PC-3 (cell line): ENCODE data around the gene EFCAB12. TPM values are rescaled to one million over a fixed set of nuclear protein-coding genes. Genes with fewer than 3 reads are reported as not detected.

Source experiments
- ATAC-seq: fragments of 200-7000 bp; cut with Tn5 transposase; 2 replicates; pipeline ENCODE4 v1.9.1; 2020; ENCODE audit warnings: mild to moderate bottlenecking, moderate library complexity
- BruUV-seq: library from RNA; stranded (reverse); fragments of 400-500 nt; replicated peaks from 2 replicates; lab custom pipeline; 2021; lab: Mats Ljungman, UMichigan
- CTCF ChIA-PET: fragments of 300-600 bp; sonication (Branson Sonifier 250); formaldehyde crosslinking; loops from one replicate; lab custom pipeline; 2022; ENCODE audit warnings: antibody characterized with exemption; lab: Charles Lee
- POLR2A ChIA-PET: fragments of 300-600 bp; sonication (Branson Sonifier 250); formaldehyde crosslinking; loops from one replicate; lab custom pipeline; 2022; ENCODE audit warnings: antibody characterized with exemption; ENCODE audit not compliant: unreplicated experiment; lab: Charles Lee
- DNase-seq: peaks from one replicate; pipeline ENCODE4 v3.0.0-alpha.2; 2015
- H2AFZ ChIP-seq: fragments of 300-600 bp; sonication (generic); 2 replicates; pipeline ENCODE4 v1.6.0; 2016; ENCODE audit warnings: antibody characterized with exemption, low read length
- H3F3A ChIP-seq: fragments of 300-600 bp; sonication (generic); one replicate; pipeline ENCODE4 v1.6.0; 2017; ENCODE audit warnings: antibody characterized with exemption, low read length, control low read depth, mild to moderate bottlenecking; ENCODE audit not compliant: unreplicated experiment
- H3K27ac ChIP-seq: fragments of 300-600 bp; sonication (generic); 2 replicates; pipeline ENCODE4 v1.5.1; 2016; ENCODE audit warnings: mild to moderate bottlenecking, low read length
- H3K27me3 ChIP-seq: fragments of 300-600 bp; sonication (generic); 2 replicates; pipeline ENCODE4 v1.6.1; 2016; ENCODE audit warnings: low read length, mixed read lengths
- H3K36me3 ChIP-seq: fragments of 300-600 bp; sonication (generic); 2 replicates; pipeline ENCODE4 v1.6.1; 2016; ENCODE audit warnings: low read depth, mixed run types, low read length, mixed read lengths
- H3K4me1 ChIP-seq: fragments of 300-600 bp; sonication (generic); 2 replicates; pipeline ENCODE4 v1.5.1; 2016; ENCODE audit warnings: low read length; ENCODE audit not compliant: insufficient read depth
- H3K4me2 ChIP-seq: fragments of 300-600 bp; sonication (generic); 2 replicates; pipeline ENCODE4 v1.6.0; 2016; ENCODE audit warnings: low read length
- H3K4me3 ChIP-seq: fragments of 300-600 bp; sonication (generic); 2 replicates; pipeline ENCODE4 v1.5.1; 2016; ENCODE audit warnings: mild to moderate bottlenecking, low read length, mixed read lengths
- H3K79me2 ChIP-seq: fragments of 300-600 bp; sonication (generic); 2 replicates; pipeline ENCODE4 v1.6.1; 2017; ENCODE audit warnings: low read length, mixed read lengths
- H3K9ac ChIP-seq: fragments of 300-600 bp; sonication (generic); 2 replicates; pipeline ENCODE4 v1.6.0; 2016; ENCODE audit warnings: mild to moderate bottlenecking, low read length
- H3K9me2 ChIP-seq: fragments of 300-600 bp; sonication (generic); replicated peaks from 2 replicates; pipeline ENCODE4 v1.6.1; 2016; ENCODE audit warnings: mixed run types, low read length, mixed read lengths
- H3K9me3 ChIP-seq: fragments of 300-600 bp; sonication (generic); 2 replicates; pipeline ENCODE4 v1.6.1; 2016; ENCODE audit warnings: low read length, mixed read lengths
- H4K20me1 ChIP-seq: fragments of 300-600 bp; sonication (generic); 2 replicates; pipeline ENCODE4 v1.6.1; 2016; ENCODE audit warnings: low read length, mixed read lengths
- CTCF ChIP-seq: fragments of 300-600 bp; sonication (generic); conservative IDR thresholded peaks from 2 replicates; pipeline ENCODE4 v1.5.1; 2017; ENCODE audit warnings: antibody characterized with exemption, low read depth, mild to moderate bottlenecking, low read length
- EZH2 ChIP-seq: fragments of 300-600 bp; sonication (generic); IDR thresholded peaks from one replicate; pipeline ENCODE4 v1.6.1; 2017; ENCODE audit warnings: antibody characterized with exemption, mild to moderate bottlenecking, low read length; ENCODE audit not compliant: unreplicated experiment
- EZH2phosphoT487 ChIP-seq: fragments of 300-600 bp; sonication (generic); IDR thresholded peaks from 2 replicates; pipeline ENCODE4 v1.6.1; 2018; ENCODE audit warnings: mild to moderate bottlenecking, antibody characterized with exemption, low read length, borderline replicate concordance
- intact Hi-C: fragments of 100-400 bp; cut with micrococcal nuclease; formaldehyde crosslinking; loops from 2 replicates; pipeline ENCODE4 v1.9.0; 2023
- total RNA-seq: library from RNA; depleted of rRNA; stranded (reverse); fragments of >200 nt; gene quantifications from 2 replicates; pipeline ENCODE4 v1.2.3, GENCODE V29; 2014

The EFCAB12 gene
- total RNA-seq, 1 experiment from 2014 or later: 0.04 TPM

- DNase-seq (no peak), ATAC-seq (no peak)
- no peaks in the 10 kb centered on the region for H3F3A ChIP-seq
- H3K9me2 ChIP-seq: no peaks in the 10 kb centered on the region
- no peak overlapping the region for H3K4me3 ChIP-seq
- peaks cover 28% of the 10 kb centered on the region for H3K79me2 ChIP-seq
- H3K9ac ChIP-seq: no peak overlapping the region
- intact Hi-C loops: no loop called here
- H3K4me1 ChIP-seq: 0 out of 2 replicates have a peak, but pooled peaks cover 4% of the 10 kb centered on the region
- peaks cover 33% of the 10 kb centered on the region; the same call in 1 of the 2 replicates for H3K36me3 ChIP-seq
- no peaks in the 10 kb centered on the region for H3K9me3 ChIP-seq
- H3K27ac ChIP-seq: no peak overlapping the region
- BruUV-seq: no TSS peak
- CTCF ChIA-PET: interaction anchor here (1.7 kb wide), 1 partner anchor 52 kb away, joined by 6 read pairs; no protein-coding TSS in a partner anchor
- no peak overlapping the region for H2AFZ ChIP-seq
- TF ChIP-seq CTCF: no peak
- no peak for TF ChIP-seq EZH2phosphoT487
- no peak for TF ChIP-seq EZH2
- POLR2A ChIA-PET: no interaction called here
- no peaks in the 10 kb centered on the region for H3K27me3 ChIP-seq
- H3K4me2 ChIP-seq: no peak overlapping the region
- no peaks in the 10 kb centered on the region for H4K20me1 ChIP-seq
Measured at GRCh38 chr3:129435367-129435766, 6.9 kb upstream of the EFCAB12 start.

- H3K27ac ChIP-seq: no peak overlapping the region
- DNase-seq (no peak), ATAC-seq (no peak)
- no peaks in the 10 kb centered on the region for H3K9me2 ChIP-seq
- no peak overlapping the region for H2AFZ ChIP-seq
- no peak for TF ChIP-seq CTCF
- TF ChIP-seq EZH2phosphoT487: no peak
- TF ChIP-seq EZH2: no peak
- H4K20me1 ChIP-seq: no peaks in the 10 kb centered on the region
- no peaks in the 10 kb centered on the region for H3F3A ChIP-seq
- ChIA-PET CTCF (no interaction called here), POLR2A (no interaction called here)
- H3K9me3 ChIP-seq: no peaks in the 10 kb centered on the region
- no TSS peak for BruUV-seq
- H3K36me3 ChIP-seq: peaks cover 33% of the 10 kb centered on the region; the same call in 1 of the 2 replicates
- H3K4me3 ChIP-seq: no peak overlapping the region
- 0 out of 2 replicates have a peak, but pooled peaks cover 4% of the 10 kb centered on the region for H3K4me1 ChIP-seq
- intact Hi-C loops: no loop called here
- no peak overlapping the region for H3K9ac ChIP-seq
- peaks cover 22% of the 10 kb centered on the region for H3K79me2 ChIP-seq
- H3K4me2 ChIP-seq: no peak overlapping the region
- no peaks in the 10 kb centered on the region for H3K27me3 ChIP-seq
Measured at GRCh38 chr3:129434140-129434539, 5.7 kb upstream of the EFCAB12 start.

GRCh38 chr3:129433565-129433964 is 5.1 kb upstream of the EFCAB12 start:
- H2AFZ ChIP-seq: no peak overlapping the region
- H3K9me3 ChIP-seq: no peaks in the 10 kb centered on the region
- no peak overlapping the region for H3K27ac ChIP-seq
- CTCF ChIA-PET: no interaction called here
- no TSS peak for BruUV-seq
- H3K9ac ChIP-seq: no peak overlapping the region
- H3K27me3 ChIP-seq: no peaks in the 10 kb centered on the region
- H3K4me1 ChIP-seq: 0 out of 2 replicates have a peak, but pooled peaks cover 7% of the 10 kb centered on the region
- TF ChIP-seq EZH2phosphoT487 (no peak), EZH2 (no peak), CTCF (no peak)
- intact Hi-C loops: no loop called here
- H3K4me2 ChIP-seq: no peak overlapping the region
- DNase-seq: no peak
- H4K20me1 ChIP-seq: no peaks in the 10 kb centered on the region
- no peak for ATAC-seq
- POLR2A ChIA-PET: no interaction called here
- H3K9me2 ChIP-seq: no peaks in the 10 kb centered on the region
- no peaks in the 10 kb centered on the region for H3F3A ChIP-seq
- H3K4me3 ChIP-seq: no peak overlapping the region
- H3K79me2 ChIP-seq: peaks cover 16% of the 10 kb centered on the region
- H3K36me3 ChIP-seq: peaks cover 33% of the 10 kb centered on the region; the same call in 1 of the 2 replicates
